Mammary epithelial cell (primary cell): Measurements from ENCODE around the gene PCAT6.

Experiments
- EZH2 ChIP-seq: IDR thresholded peaks from 2 replicates; pipeline ENCODE4 v1.6.1; 2012; ENCODE audit warnings: low read length, inconsistent platforms, borderline replicate concordance
- TF ChIP-seq, protein P1 (sequence below), 2 donors: IDR thresholded peaks in 1 of 2; conservative IDR thresholded peaks in 1 of 2; 2 replicates each; pipeline ENCODE4 v1.5.1; 2011 to 2012; ENCODE audit warnings: inconsistent platforms in 2 of 2, low read length in 2 of 2, mild to moderate bottlenecking in 2 of 2, control low read depth in 1 of 2, low read depth in 1 of 2; ENCODE audit not compliant: insufficient read depth in 1 of 2; ENCODE audit errors: extremely low read depth in 1 of 2

DNA sequence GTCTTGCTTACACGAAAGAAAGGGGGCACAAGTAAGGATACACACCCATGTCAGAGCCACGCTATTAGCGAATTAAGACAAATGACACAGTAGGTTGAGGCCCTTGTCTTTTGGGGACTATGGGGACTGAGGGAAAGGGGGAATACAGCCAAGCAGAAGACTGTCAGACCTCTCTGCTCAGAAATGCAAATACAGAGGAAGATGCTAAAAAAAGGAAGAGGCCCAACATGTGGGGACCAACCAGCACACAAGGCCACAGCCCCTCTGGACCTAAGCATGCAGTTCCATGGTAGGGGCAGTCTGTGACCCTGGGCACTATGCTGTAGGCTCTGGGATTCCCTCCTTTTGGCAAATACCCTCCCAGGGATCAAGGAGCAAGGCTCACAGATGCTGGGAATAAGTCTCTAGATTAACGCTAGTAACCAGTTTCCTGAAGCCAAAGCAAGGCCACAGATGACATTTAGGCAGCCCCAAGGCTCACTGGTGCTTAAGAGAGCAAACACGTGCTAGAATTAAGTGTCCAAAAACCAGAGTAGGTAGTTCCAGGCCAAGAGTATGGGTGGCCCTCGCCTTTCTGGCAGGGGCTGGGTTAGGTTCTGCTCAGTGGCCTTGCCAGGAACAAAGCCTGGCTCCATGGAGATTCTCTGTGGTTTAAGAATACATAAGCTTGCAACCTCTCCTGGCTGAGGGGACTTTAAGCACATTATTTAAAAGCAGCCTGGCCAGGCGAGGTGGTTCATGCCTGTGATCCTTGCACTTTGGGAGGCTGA is 40.0 kb downstream of the PCAT6 start:
- TF ChIP-seq, protein P1, sequence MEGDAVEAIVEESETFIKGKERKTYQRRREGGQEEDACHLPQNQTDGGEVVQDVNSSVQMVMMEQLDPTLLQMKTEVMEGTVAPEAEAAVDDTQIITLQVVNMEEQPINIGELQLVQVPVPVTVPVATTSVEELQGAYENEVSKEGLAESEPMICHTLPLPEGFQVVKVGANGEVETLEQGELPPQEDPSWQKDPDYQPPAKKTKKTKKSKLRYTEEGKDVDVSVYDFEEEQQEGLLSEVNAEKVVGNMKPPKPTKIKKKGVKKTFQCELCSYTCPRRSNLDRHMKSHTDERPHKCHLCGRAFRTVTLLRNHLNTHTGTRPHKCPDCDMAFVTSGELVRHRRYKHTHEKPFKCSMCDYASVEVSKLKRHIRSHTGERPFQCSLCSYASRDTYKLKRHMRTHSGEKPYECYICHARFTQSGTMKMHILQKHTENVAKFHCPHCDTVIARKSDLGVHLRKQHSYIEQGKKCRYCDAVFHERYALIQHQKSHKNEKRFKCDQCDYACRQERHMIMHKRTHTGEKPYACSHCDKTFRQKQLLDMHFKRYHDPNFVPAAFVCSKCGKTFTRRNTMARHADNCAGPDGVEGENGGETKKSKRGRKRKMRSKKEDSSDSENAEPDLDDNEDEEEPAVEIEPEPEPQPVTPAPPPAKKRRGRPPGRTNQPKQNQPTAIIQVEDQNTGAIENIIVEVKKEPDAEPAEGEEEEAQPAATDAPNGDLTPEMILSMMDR (conservative IDR thresholded peaks at IDR 0.05 in 1 of 2, IDR thresholded peaks at IDR 0.05 in 1 of 2; ENCODE audit: extremely low read depth in 1 of 2, insufficient read depth in 1 of 2, low read depth in 1 of 2, low read length in 2 of 2): no peak
- no peak for TF ChIP-seq EZH2
